ENCODE data around the gene KIF3C.
A peak's percentile ranks its signal among the peaks of the same experiment; 100 is the strongest.
"Not testable (repeated sequence)": the region's sequence is repeated elsewhere in the genome, so short reads cannot be mapped to it uniquely, and the experiment has no call there.

The KIF3C gene

GRCh38 chr2:25958611-25959010 is 23.7 kb downstream of the KIF3C start:
- not testable (repeated sequence) for DNase-seq

- no peak for DNase-seq
Measured at GRCh38 chr2:25957743-25958142, 24.6 kb downstream of the KIF3C start.

- DNase-seq, result no peak
Measured at GRCh38 chr2:25955869-25956535, 26.3 kb downstream of the KIF3C start.

GRCh38 chr2:25955036-25955435 is 27.3 kb downstream of the KIF3C start:
- DNase-seq, result no peak

- no peak for DNase-seq
Measured at GRCh38 chr2:25954199-25954752, 28.0 kb downstream of the KIF3C start.

GRCh38 chr2:25951071-25951547 is 31.2 kb downstream of the KIF3C start:
- DNase-seq, result peak; percentile 79

- no peak for DNase-seq
Measured at GRCh38 chr2:25948437-25948836, 33.9 kb downstream of the KIF3C start.

- no peak for DNase-seq
Measured at GRCh38 chr2:25941042-25941441, 41.3 kb downstream of the KIF3C start.

GRCh38 chr2:25939257-25939668 is 43.0 kb downstream of the KIF3C start:
- no peak for DNase-seq

- DNase-seq, result no peak
Measured at GRCh38 chr2:25938345-25938744, 44.0 kb downstream of the KIF3C start.

GRCh38 chr2:25936889-25937545 is 45.3 kb downstream of the KIF3C start:
- no peak for DNase-seq

GRCh38 chr2:25933622-25934021 is 48.7 kb downstream of the KIF3C start:
- DNase-seq, result no peak

GRCh38 chr2:25929789-25930473 is 52.4 kb downstream of the KIF3C start:
- DNase-seq, result no peak

GRCh38 chr2:25928668-25929067 is 53.6 kb downstream of the KIF3C start:
- no peak for DNase-seq

- no peak for DNase-seq
Measured at GRCh38 chr2:25926984-25927756, 55.1 kb downstream of the KIF3C start.

GRCh38 chr2:25922501-25922900 is 59.8 kb downstream of the KIF3C start:
- DNase-seq, result no peak

GRCh38 chr2:25920786-25921415 is 61.4 kb downstream of the KIF3C start:
- DNase-seq, result no peak

GRCh38 chr2:25920336-25920735 is 62.0 kb downstream of the KIF3C start:
- DNase-seq, result no peak

- DNase-seq, result no peak
Measured at GRCh38 chr2:25917832-25918231, 64.5 kb downstream of the KIF3C start.

GRCh38 chr2:25917411-25917810 is 64.9 kb downstream of the KIF3C start:
- not testable (repeated sequence) for DNase-seq

- not testable (repeated sequence) for DNase-seq
Measured at GRCh38 chr2:25915944-25916772, 66.1 kb downstream of the KIF3C start.
